A549 (cell line): ENCODE data around the gene KRT84.

Experiments used
- CEBPB ChIP-seq, 2 experiments: fragments of >200 bp in 1 of 2; sonication (Bioruptor Twin) in 1 of 2; formaldehyde crosslinking in 1 of 2; IDR thresholded peaks; 2 replicates each; pipeline ENCODE4 v1.6.1; 2012 to 2016
- CHD4 ChIP-seq: fragments of 200-600 bp; sonication (generic); IDR thresholded peaks from 2 replicates; pipeline ENCODE4 v1.6.1; 2016; ENCODE audit warnings: antibody characterized with exemption, mild to moderate bottlenecking, borderline replicate concordance
- EP300 ChIP-seq, 2 experiments: fragments of >200 bp; sonication (Bioruptor Twin); formaldehyde crosslinking; IDR thresholded peaks; 2 replicates in 1 of 2; 3 replicates in 1 of 2; pipeline ENCODE4 v1.6.1; 2016 to 2017
- HOXB5 ChIP-seq: fragments of 250-450 bp; sonication (Bioruptor Pico); IDR thresholded peaks from 2 replicates; pipeline ENCODE4 v1.5.0; 2020; ENCODE audit warnings: mild to moderate bottlenecking, moderate library complexity
- NFE2L2 ChIP-seq: fragments of 150-350 bp; conservative IDR thresholded peaks from 2 replicates; pipeline ENCODE4 v1.6.1; 2014; ENCODE audit warnings: low read length
- POLR2A ChIP-seq: IDR thresholded peaks from 2 replicates; pipeline ENCODE4 v1.6.1; 2012; ENCODE audit warnings: mild to moderate bottlenecking, low read length
- RFX5 ChIP-seq: fragments of 450-650 bp; IDR thresholded peaks from 2 replicates; pipeline ENCODE4 v1.7.1; 2014; ENCODE audit warnings: antibody characterized with exemption, mild to moderate bottlenecking, moderate library complexity
- SMC3 ChIP-seq: fragments of >200 bp; sonication (Bioruptor Twin); formaldehyde crosslinking; IDR thresholded peaks from 3 replicates; pipeline ENCODE4 v1.6.1; 2018; ENCODE audit warnings: inconsistent platforms
- TF ChIP-seq, protein P1 (sequence below): fragments of >200 bp; sonication (Bioruptor Twin); formaldehyde crosslinking; IDR thresholded peaks from 3 replicates; pipeline ENCODE4 v1.5.1; 2016

DNA sequence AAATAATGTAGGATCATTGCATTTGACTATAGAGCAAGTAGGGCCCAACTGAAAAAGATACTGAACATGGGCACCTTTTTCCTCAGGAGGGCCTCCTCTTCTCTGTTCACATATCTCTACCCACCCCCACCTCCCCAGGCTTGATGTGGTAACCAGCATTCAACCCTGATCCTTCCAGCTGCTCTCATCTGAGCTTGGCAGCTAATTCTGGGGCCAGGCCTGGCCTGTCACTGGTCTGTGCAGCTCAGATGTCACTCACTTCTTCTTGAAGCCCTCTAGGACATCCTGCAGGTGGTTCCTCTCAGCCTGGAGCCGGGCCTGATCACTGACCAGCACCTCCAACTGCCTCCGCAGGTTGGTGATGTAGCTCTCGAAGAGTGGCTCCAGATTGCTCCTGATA lies 2.1 kb downstream of the KRT84 start:
- TF ChIP-seq CEBPB (IDR thresholded peaks at IDR 0.05) = no peak
- no peak for TF ChIP-seq POLR2A
- TF ChIP-seq, protein P1, sequence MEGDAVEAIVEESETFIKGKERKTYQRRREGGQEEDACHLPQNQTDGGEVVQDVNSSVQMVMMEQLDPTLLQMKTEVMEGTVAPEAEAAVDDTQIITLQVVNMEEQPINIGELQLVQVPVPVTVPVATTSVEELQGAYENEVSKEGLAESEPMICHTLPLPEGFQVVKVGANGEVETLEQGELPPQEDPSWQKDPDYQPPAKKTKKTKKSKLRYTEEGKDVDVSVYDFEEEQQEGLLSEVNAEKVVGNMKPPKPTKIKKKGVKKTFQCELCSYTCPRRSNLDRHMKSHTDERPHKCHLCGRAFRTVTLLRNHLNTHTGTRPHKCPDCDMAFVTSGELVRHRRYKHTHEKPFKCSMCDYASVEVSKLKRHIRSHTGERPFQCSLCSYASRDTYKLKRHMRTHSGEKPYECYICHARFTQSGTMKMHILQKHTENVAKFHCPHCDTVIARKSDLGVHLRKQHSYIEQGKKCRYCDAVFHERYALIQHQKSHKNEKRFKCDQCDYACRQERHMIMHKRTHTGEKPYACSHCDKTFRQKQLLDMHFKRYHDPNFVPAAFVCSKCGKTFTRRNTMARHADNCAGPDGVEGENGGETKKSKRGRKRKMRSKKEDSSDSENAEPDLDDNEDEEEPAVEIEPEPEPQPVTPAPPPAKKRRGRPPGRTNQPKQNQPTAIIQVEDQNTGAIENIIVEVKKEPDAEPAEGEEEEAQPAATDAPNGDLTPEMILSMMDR = no peak
- TF ChIP-seq RFX5 = no peak
- TF ChIP-seq EP300 (IDR thresholded peaks at IDR 0.05) = no peak
- no peak for TF ChIP-seq HOXB5
- no peak for TF ChIP-seq SMC3
- TF ChIP-seq NFE2L2 = no peak
- TF ChIP-seq CHD4 = no peak
